Prostate gland (tissue), 2 donors: Measurements from ENCODE around the gene COL23A1. TPM values are rescaled to one million over a fixed set of nuclear protein-coding genes. Genes with fewer than 3 reads are reported as not detected.

Source experiments
- DNase-seq: peaks from one replicate; pipeline ENCODE4 v3.0.0-alpha.2; 2019; ENCODE audit warnings: low spot score
- H3K27ac ChIP-seq, 2 donors: fragments of 200-600 bp; sonication (generic); 2 replicates each; pipeline ENCODE4 v1.5.1; 2017 to 2019
- H3K27me3 ChIP-seq: fragments of 200-600 bp; sonication (generic); replicated peaks from 2 replicates; pipeline ENCODE4 v1.5.1; 2019; ENCODE audit not compliant: insufficient read depth
- H3K36me3 ChIP-seq, 2 donors: fragments of 200-600 bp; sonication (generic); 1 replicate in 1 of 2; 2 replicates in 1 of 2; pipeline versions ENCODE4 v1.5.1 to v1.8.1; 2017 to 2019
- H3K4me1 ChIP-seq: fragments of 200-600 bp; sonication (generic); replicated peaks from 2 replicates; pipeline ENCODE4 v1.5.1; 2019
- H3K4me3 ChIP-seq, 2 donors: fragments of 200-600 bp; sonication (generic); 2 replicates each; pipeline ENCODE4 v1.5.1; 2017 to 2019
- H3K9me3 ChIP-seq: fragments of 200-600 bp; sonication (generic); 2 replicates; pipeline ENCODE4 v1.5.1; 2017
- CTCF ChIP-seq, 4 experiments: fragments of 200-600 bp in 2 of 4; fragments of 450-650 bp in 2 of 4; sonication (generic) in 2 of 4; IDR thresholded peaks; 1 replicate in 3 of 4; 2 replicates in 1 of 4; pipeline ENCODE4 v1.5.1; 2016 to 2019; ENCODE audit warnings: antibody characterized with exemption in 4 of 4, mild to moderate bottlenecking in 2 of 4, moderate library complexity in 2 of 4
- POLR2A ChIP-seq: fragments of 450-650 bp; IDR thresholded peaks from one replicate; pipeline ENCODE4 v1.6.1; 2016; ENCODE audit warnings: antibody characterized with exemption, mild to moderate bottlenecking
- POLR2AphosphoS5 ChIP-seq: sonication (generic); formaldehyde crosslinking; IDR thresholded peaks from one replicate; pipeline ENCODE4 v1.6.1; 2017; ENCODE audit warnings: antibody characterized with exemption
- WGBS: methylation state at CpG from one replicate; pipeline ENCODE4 v1.1.5; 2018; 5-methylcytosine and 5-hydroxymethylcytosine counted together
- intact Hi-C: fragments of 100-400 bp; cut with DNase I; formaldehyde crosslinking; loops from one replicate; pipeline ENCODE4 v1.14.2; 2022
- total RNA-seq, 2 donors: library from RNA; depleted of rRNA; stranded (reverse); fragments of >200 nt; gene quantifications; one replicate each; pipeline ENCODE4 v1.1.0, GENCODE V29; 2016

COL23A1 gene
- total RNA-seq, 2 donors from 2014 or later: 2.7 to 6.1 TPM

GRCh38 chr5:178389796-178390195 lies 200.4 kb downstream of the COL23A1 start:
- no peaks in the 10 kb centered on the region for H3K9me3 ChIP-seq
- no peak overlapping the region for H3K27ac ChIP-seq
- 66% methylated on average over 12 of the region's 12 CpGs for WGBS
- H3K4me1 ChIP-seq: no peaks in the 10 kb centered on the region
- no peaks in the 10 kb centered on the region for H3K36me3 ChIP-seq
- TF ChIP-seq POLR2AphosphoS5 (peak; percentile 40), POLR2A (no peak), CTCF (IDR thresholded peaks at IDR 0.05) (no peak)
- H3K27me3 ChIP-seq: no peaks in the 10 kb centered on the region
- DNase-seq: no peak
- no peak overlapping the region for H3K4me3 ChIP-seq
- intact Hi-C loops: loop anchor here (5.0 kb wide), 1 partner anchor 38 kb away; no protein-coding TSS in a partner anchor

GRCh38 chr5:178389026-178389729 lies 201.0 kb downstream of the COL23A1 start:
- Histone ChIP-seq H3K9me3 (no peaks in the 10 kb centered on the region), H3K4me3 (no peak overlapping the region), H3K27me3 (no peaks in the 10 kb centered on the region), H3K27ac (no peak overlapping the region), H3K4me1 (no peaks in the 10 kb centered on the region), H3K36me3 (no peaks in the 10 kb centered on the region)
- TF ChIP-seq POLR2A (no peak), POLR2AphosphoS5 (no peak), CTCF (IDR thresholded peaks at IDR 0.05) (no peak)
- intact Hi-C loops: no loop called here
- 88% methylated on average over 8 of the region's 8 CpGs for WGBS
- no peak for DNase-seq

- Histone ChIP-seq H3K36me3 (no peaks in the 10 kb centered on the region), H3K4me3 (no peak overlapping the region), H3K27me3 (no peaks in the 10 kb centered on the region), H3K9me3 (no peaks in the 10 kb centered on the region), H3K27ac (no peak overlapping the region), H3K4me1 (no peaks in the 10 kb centered on the region)
- intact Hi-C loops: no loop called here
- 75% methylated on average over 8 of the region's 8 CpGs for WGBS
- TF ChIP-seq POLR2AphosphoS5: no peak
- TF ChIP-seq POLR2A: no peak
- no peak for TF ChIP-seq CTCF (IDR thresholded peaks at IDR 0.05)
- no peak for DNase-seq
These were observed 201.7 kb downstream of the COL23A1 start for GRCh38 chr5:178388386-178389025.

GRCh38 chr5:178387856-178388190 lies 202.4 kb downstream of the COL23A1 start:
- Histone ChIP-seq H3K36me3 (no peaks in the 10 kb centered on the region), H3K27me3 (no peaks in the 10 kb centered on the region), H3K9me3 (no peaks in the 10 kb centered on the region), H3K4me3 (no peak overlapping the region), H3K27ac (no peak overlapping the region), H3K4me1 (no peaks in the 10 kb centered on the region)
- WGBS: 98% methylated on average over 7 of the region's 7 CpGs
- intact Hi-C loops: no loop called here
- DNase-seq: no peak
- no peak for TF ChIP-seq CTCF (IDR thresholded peaks at IDR 0.05)
- no peak for TF ChIP-seq POLR2AphosphoS5
- TF ChIP-seq POLR2A: no peak
